Measurements from ENCODE around the gene TPSD1. TPM values are rescaled to one million over a fixed set of nuclear protein-coding genes. Genes with fewer than 3 reads are reported as not detected.

Gene TPSD1
- total RNA-seq, 1 donor from 2014 or later = not detected

DNA sequence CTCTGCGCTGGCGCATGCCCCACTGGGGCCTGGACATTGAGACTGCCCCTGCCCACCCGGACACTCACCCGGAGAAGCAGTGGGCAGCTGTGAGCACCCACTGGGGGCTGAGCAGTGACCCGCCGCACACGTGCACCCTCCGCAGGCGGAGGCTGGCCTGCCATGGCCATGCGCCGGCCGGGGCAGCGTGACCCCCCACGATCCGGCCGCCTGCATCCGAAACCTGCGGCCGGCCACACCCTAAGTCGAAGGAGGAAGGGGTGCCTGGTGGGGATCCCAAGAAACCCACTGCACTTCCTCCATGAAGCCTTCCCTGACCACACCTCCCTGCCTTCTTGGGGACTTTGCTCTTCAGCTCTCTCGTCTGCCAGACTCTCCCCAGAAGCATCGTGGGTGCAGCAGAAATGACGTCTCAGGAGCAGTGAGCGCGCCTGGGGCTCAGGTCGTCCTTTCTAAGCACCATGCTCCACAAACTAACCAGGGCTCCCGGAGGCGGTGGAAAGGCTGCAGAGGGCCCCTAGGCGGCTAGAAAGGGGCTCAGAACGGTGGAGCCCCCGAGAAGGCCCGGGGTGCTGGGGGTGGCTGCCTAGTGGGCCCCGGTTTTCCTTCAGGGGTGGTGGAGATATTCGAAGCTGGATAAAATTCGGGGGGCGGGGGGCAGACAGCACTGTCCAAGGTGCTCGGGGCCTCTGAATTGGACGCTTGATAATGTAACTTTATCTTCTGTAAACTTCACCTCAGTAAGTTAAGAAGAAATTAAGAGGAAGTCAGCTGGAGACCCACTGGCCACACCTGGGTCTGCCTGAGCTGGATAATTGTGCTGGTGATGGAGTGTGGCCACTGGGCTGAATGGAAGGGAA is 32.3 kb upstream of the TPSD1 start:
- no peak overlapping the region for H3K27ac ChIP-seq (ENCODE audit: low read depth, low read length)
- H4K20me1 ChIP-seq (ENCODE audit: insufficient read depth, low read length) = no peaks in the 10 kb centered on the region
- no peak for FAIRE-seq
- TF ChIP-seq CTCF (IDR thresholded peaks at IDR 0.05; ENCODE audit: insufficient read depth, low read depth, low read length) (no peak), EZH2 (IDR thresholded peaks at IDR 0.05; ENCODE audit: insufficient read depth, low read length) (no peak)
- H3K4me1 Mint-ChIP-seq (ENCODE audit: low read depth, unreplicated experiment) = no peaks in the 10 kb centered on the region
- no peaks in the 10 kb centered on the region for H3K79me2 ChIP-seq (ENCODE audit: insufficient read depth, low read length)
- H3K4me2 ChIP-seq (ENCODE audit: low read length) = no peak overlapping the region
- no peaks in the 10 kb centered on the region for H3K27me3 ChIP-seq (ENCODE audit: insufficient read depth, low read length)
- no peak overlapping the region for H3K4me3 Mint-ChIP-seq (ENCODE audit: unreplicated experiment)
- no peaks in the 10 kb centered on the region for H3K9me3 Mint-ChIP-seq (ENCODE audit: unreplicated experiment)
- H3K27ac Mint-ChIP-seq (ENCODE audit: unreplicated experiment) = no peak overlapping the region
- H3K36me3 Mint-ChIP-seq (ENCODE audit: low read depth, unreplicated experiment) = peaks cover 4% of the 10 kb centered on the region
- H3K4me1 ChIP-seq (ENCODE audit: insufficient read depth, low read length) = no peaks in the 10 kb centered on the region
- peaks cover 15% of the 10 kb centered on the region for H3K27me3 Mint-ChIP-seq (ENCODE audit: low read depth, unreplicated experiment)
- no peak for DNase-seq (ENCODE audit: low read depth)
- H3K36me3 ChIP-seq (ENCODE audit: insufficient read depth, low read length) = no peaks in the 10 kb centered on the region
- no peak overlapping the region for H3K4me3 ChIP-seq (ENCODE audit: insufficient read depth, low read depth, low read length)
- no peaks in the 10 kb centered on the region for H3K9me3 ChIP-seq (ENCODE audit: insufficient read depth, low read depth, low read length)
- no peak overlapping the region for H3K9ac ChIP-seq (ENCODE audit: low read length)
- no peak overlapping the region for H2AFZ ChIP-seq (ENCODE audit: low read depth, low read length)

- peaks cover 4% of the 10 kb centered on the region for H3K36me3 Mint-ChIP-seq (ENCODE audit: low read depth, unreplicated experiment)
- Histone ChIP-seq H3K36me3 (ENCODE audit: insufficient read depth, low read length) (no peaks in the 10 kb centered on the region), H3K4me3 (ENCODE audit: insufficient read depth, low read depth, low read length) (no peak overlapping the region), H2AFZ (ENCODE audit: low read depth, low read length) (no peak overlapping the region), H3K27ac (ENCODE audit: low read depth, low read length) (no peak overlapping the region), H3K27me3 (ENCODE audit: insufficient read depth, low read length) (no peaks in the 10 kb centered on the region), H3K9me3 (ENCODE audit: insufficient read depth, low read depth, low read length) (no peaks in the 10 kb centered on the region), H3K9ac (ENCODE audit: low read length) (no peak overlapping the region), H4K20me1 (ENCODE audit: insufficient read depth, low read length) (no peaks in the 10 kb centered on the region), H3K79me2 (ENCODE audit: insufficient read depth, low read length) (no peaks in the 10 kb centered on the region), H3K4me1 (ENCODE audit: insufficient read depth, low read length) (no peaks in the 10 kb centered on the region), H3K4me2 (ENCODE audit: low read length) (no peak overlapping the region)
- FAIRE-seq (no peak), DNase-seq (ENCODE audit: low read depth) (no peak)
- no peaks in the 10 kb centered on the region for H3K4me1 Mint-ChIP-seq (ENCODE audit: low read depth, unreplicated experiment)
- peaks cover 15% of the 10 kb centered on the region for H3K27me3 Mint-ChIP-seq (ENCODE audit: low read depth, unreplicated experiment)
- TF ChIP-seq CTCF (IDR thresholded peaks at IDR 0.05; ENCODE audit: insufficient read depth, low read depth, low read length) (no peak), EZH2 (IDR thresholded peaks at IDR 0.05; ENCODE audit: insufficient read depth, low read length) (no peak)
- no peaks in the 10 kb centered on the region for H3K9me3 Mint-ChIP-seq (ENCODE audit: unreplicated experiment)
- H3K4me3 Mint-ChIP-seq (ENCODE audit: unreplicated experiment) = no peak overlapping the region
- H3K27ac Mint-ChIP-seq (ENCODE audit: unreplicated experiment) = no peak overlapping the region
Measured at GRCh38 chr16:1224558-1224957, 31.3 kb upstream of the TPSD1 start.

DNA sequence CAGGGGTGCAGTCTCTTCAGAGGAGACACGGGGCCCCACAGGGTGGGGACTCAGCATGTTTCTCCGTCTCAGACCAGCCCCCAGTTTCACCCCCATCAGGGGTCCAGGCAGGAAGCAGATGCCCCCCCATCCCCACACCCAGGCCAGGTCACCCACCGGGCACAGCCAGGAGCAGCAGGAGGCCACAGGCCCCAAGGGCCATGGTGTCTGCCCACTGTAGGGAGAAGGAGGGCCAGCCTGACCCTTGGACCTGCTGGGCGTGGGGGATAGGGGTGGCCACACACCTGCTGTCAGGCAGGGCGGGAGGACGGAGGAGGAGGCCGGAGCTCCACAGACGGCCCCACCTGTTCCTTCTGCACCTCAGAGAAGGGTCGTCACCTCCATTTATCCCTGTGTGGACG is 30.8 kb upstream of the TPSD1 start, which contains the start of gene TPSG1:
TPSG1 (minus strand) TSS at position 218 of the 401 bp plus-strand sequence; CDS start at position 202, 16 bp downstream.
- Mint-ChIP-seq H3K27ac (ENCODE audit: unreplicated experiment) (no peak within 1 kb of the TSS), H3K4me1 (ENCODE audit: low read depth, unreplicated experiment) (no peaks in the 10 kb centered on the region)

More for the DNA sequence above, 30.8 kb upstream of the TPSD1 start, which contains the start of gene TPSG1:
- H3K36me3 ChIP-seq (ENCODE audit: insufficient read depth, low read length) = no peaks in the 10 kb centered on the region
- H3K9me3 Mint-ChIP-seq (ENCODE audit: unreplicated experiment) = no peaks in the 10 kb centered on the region
- peaks cover 15% of the 10 kb centered on the region for H3K27me3 Mint-ChIP-seq (ENCODE audit: low read depth, unreplicated experiment)
- H3K4me3 Mint-ChIP-seq (ENCODE audit: unreplicated experiment) = no peak within 1 kb of the TSS
- no peaks in the 10 kb centered on the region for H3K9me3 ChIP-seq (ENCODE audit: insufficient read depth, low read depth, low read length)
- DNase-seq (ENCODE audit: low read depth) = no peak
- H3K27ac ChIP-seq (ENCODE audit: low read depth, low read length) = no peak within 1 kb of the TSS
- H3K27me3 ChIP-seq (ENCODE audit: insufficient read depth, low read length) = no peaks in the 10 kb centered on the region
- H3K4me1 ChIP-seq (ENCODE audit: insufficient read depth, low read length) = no peaks in the 10 kb centered on the region
- H4K20me1 ChIP-seq (ENCODE audit: insufficient read depth, low read length) = no peaks in the 10 kb centered on the region
- no peak for TF ChIP-seq CTCF (IDR thresholded peaks at IDR 0.05; ENCODE audit: insufficient read depth, low read depth, low read length)
- no peak for TF ChIP-seq EZH2 (IDR thresholded peaks at IDR 0.05; ENCODE audit: insufficient read depth, low read length)
- no peak within 1 kb of the TSS for H3K9ac ChIP-seq (ENCODE audit: low read length)
- peaks cover 4% of the 10 kb centered on the region for H3K36me3 Mint-ChIP-seq (ENCODE audit: low read depth, unreplicated experiment)
- no peak within 1 kb of the TSS for H3K4me3 ChIP-seq (ENCODE audit: insufficient read depth, low read depth, low read length)
- FAIRE-seq = no peak
- no peak within 1 kb of the TSS for H3K4me2 ChIP-seq (ENCODE audit: low read length)
- no peaks in the 10 kb centered on the region for H3K79me2 ChIP-seq (ENCODE audit: insufficient read depth, low read length)
- no peak within 1 kb of the TSS for H2AFZ ChIP-seq (ENCODE audit: low read depth, low read length)

Measured in astrocyte (in vitro differentiated cells and primary cell).